GM10266 (cell line): ENCODE data around the gene RBP7.

Source experiments
- DNase-seq: peaks from one replicate; pipeline ENCODE4 v3.0.0; 2012; ENCODE audit errors: extremely low spot score
- TF ChIP-seq, protein P1 (sequence below): IDR thresholded peaks from 2 replicates; pipeline ENCODE4 v1.5.1; 2012; ENCODE audit warnings: mild to moderate bottlenecking, low read depth; ENCODE audit not compliant: control insufficient read depth, insufficient read depth; ENCODE audit errors: missing control alignments

The RBP7 gene

DNA sequence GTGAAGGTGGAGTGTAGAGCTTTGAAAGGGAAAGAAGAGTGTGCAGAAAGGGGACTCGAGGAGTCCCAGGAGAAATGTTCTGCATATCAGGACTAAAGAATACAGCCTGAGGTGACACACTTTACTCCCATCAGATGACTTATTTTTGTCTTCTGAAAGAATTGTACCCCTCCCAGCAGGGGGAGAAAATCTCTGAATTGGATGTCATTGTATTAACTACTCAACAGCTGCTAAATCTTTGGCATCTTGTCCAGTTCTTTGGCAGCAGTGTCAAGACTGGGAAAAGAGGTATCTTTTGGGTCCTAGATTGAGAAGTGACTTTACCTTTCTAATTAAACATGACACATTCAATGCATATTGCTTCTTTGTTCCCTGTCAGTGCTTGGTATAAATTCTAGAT lies 54.6 kb downstream of the RBP7 start:
- TF ChIP-seq, protein P1, sequence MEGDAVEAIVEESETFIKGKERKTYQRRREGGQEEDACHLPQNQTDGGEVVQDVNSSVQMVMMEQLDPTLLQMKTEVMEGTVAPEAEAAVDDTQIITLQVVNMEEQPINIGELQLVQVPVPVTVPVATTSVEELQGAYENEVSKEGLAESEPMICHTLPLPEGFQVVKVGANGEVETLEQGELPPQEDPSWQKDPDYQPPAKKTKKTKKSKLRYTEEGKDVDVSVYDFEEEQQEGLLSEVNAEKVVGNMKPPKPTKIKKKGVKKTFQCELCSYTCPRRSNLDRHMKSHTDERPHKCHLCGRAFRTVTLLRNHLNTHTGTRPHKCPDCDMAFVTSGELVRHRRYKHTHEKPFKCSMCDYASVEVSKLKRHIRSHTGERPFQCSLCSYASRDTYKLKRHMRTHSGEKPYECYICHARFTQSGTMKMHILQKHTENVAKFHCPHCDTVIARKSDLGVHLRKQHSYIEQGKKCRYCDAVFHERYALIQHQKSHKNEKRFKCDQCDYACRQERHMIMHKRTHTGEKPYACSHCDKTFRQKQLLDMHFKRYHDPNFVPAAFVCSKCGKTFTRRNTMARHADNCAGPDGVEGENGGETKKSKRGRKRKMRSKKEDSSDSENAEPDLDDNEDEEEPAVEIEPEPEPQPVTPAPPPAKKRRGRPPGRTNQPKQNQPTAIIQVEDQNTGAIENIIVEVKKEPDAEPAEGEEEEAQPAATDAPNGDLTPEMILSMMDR: no peak
- no peak for DNase-seq

DNA sequence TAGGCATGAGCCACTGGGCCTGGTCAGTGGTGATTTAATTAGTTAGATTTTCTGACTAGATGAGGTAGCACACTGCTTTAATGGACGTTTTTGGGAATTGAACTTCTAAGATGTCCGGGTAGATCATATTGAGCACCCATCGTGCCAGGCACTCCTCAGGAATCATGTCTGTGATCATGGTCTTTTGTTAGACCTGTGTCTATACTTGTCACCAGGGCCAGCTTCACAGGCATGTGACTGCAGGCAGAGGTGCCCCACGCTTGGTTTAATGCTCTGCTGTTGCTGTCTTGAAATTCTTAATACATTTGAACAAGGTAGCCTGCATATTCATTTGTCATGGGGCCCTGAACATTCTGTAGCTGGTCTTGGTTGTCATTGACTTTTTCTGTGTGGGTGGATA lies 55.3 kb downstream of the RBP7 start:
- TF ChIP-seq, protein P1: no peak
- no peak for DNase-seq

DNA sequence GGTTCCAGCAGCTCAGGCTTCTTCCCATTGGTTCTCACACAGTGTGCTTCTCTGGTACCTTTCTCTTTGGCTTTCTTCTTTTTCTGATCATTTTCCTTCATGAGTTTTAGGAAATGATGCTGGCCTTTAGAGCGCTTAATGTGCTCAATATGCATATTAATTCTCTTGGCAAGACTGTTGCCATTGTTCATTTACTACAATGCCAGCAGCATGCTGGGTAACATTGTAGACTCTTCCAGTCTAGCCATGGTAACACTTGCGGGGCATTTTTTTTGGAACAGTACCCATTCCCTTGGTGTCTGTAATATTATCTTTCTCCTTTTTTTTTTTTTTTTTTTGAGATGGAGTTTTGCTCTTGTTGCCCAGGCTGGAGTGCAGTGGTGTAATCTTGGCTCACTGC lies 57.4 kb downstream of the RBP7 start:
- TF ChIP-seq, protein P1: no peak
- no peak for DNase-seq

GRCh38 chr1:10056599-10056987 lies 59.6 kb downstream of the RBP7 start:
- TF ChIP-seq, protein P1: no peak
- DNase-seq: no peak

DNA sequence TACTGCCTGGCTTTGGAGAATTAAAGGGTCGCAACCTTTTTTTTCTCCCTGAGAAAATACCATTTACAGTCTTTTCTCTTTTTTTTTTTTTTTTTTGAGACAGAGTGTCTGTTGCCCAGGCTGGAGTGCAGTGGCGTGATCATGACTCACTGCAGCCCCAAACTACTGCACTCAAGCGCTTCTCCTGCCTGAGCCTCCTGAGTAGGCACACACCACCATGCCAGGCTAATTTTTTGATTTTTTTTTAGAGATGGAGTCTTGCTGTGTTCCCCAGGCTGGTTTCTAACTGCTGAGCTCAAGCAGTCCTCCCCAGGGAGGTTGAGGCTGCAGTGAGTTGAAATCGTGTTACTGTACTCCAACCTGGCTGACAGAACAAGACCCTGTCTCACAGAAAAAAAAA lies 60.3 kb downstream of the RBP7 start:
- TF ChIP-seq, protein P1: no peak
- no peak for DNase-seq

- DNase-seq: no peak
These were observed 60.8 kb downstream of the RBP7 start for GRCh38 chr1:10057796-10058195.

DNA sequence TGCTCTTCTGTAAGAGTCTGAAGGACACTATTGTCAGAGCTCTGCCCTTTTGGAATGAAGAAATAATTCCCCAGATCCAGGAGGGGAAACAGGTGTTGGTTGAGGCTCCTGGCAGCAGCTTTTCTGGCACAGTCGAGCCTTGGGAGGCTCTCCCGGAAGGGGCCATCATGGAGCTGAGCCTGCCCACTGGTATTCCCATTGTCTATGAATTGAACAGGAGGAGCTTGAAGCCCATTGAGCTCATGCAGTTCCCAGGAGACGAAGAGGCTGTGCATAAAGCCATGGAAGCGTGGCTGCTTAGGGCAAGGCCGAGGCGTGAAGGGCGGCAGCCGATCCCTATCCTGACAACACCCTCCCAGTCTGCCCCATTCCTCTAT lies 62.3 kb downstream of the RBP7 start:
- no peak for DNase-seq
- TF ChIP-seq, protein P1: no peak

More at GRCh38 chr1:10057796-10058195, 60.8 kb downstream of the RBP7 start:
- TF ChIP-seq, protein P1: no peak
